Measurements from ENCODE around the gene SLC26A11.

DNA sequence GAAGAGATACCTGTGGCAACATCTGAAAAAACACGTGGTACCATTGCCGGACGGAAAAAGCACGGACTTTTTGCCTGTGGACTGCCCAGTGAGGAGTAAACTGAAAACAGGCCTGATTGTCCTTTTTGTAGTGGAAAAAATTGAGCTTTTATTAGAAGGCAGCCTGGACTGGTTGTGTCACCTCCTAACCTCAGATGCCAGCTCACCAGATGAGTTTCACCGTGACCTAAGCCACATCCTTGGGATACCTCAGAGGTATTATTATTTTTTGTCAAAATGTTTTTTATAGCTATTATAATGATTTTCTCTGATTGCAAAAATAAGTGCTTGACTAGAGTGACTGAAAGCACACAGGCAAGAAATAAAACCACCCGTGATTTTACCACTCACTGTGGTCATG is 75.3 kb downstream of the SLC26A11 start:
- TF ChIP-seq, protein P1, sequence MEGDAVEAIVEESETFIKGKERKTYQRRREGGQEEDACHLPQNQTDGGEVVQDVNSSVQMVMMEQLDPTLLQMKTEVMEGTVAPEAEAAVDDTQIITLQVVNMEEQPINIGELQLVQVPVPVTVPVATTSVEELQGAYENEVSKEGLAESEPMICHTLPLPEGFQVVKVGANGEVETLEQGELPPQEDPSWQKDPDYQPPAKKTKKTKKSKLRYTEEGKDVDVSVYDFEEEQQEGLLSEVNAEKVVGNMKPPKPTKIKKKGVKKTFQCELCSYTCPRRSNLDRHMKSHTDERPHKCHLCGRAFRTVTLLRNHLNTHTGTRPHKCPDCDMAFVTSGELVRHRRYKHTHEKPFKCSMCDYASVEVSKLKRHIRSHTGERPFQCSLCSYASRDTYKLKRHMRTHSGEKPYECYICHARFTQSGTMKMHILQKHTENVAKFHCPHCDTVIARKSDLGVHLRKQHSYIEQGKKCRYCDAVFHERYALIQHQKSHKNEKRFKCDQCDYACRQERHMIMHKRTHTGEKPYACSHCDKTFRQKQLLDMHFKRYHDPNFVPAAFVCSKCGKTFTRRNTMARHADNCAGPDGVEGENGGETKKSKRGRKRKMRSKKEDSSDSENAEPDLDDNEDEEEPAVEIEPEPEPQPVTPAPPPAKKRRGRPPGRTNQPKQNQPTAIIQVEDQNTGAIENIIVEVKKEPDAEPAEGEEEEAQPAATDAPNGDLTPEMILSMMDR (conservative IDR thresholded peaks at IDR 0.05), result no peak
- TF ChIP-seq ZFX (IDR thresholded peaks at IDR 0.05), result no peak
